Activated effector memory CD4-positive, alpha-beta T cell treated with Interleukin-2 at 50 U/mL for 16 hours (primary cell): ENCODE results near the gene CEBPG.

ENCODE experiments used
- DNase-seq: peaks from one replicate; pipeline ENCODE4 v3.0.0-alpha.2; 2020

CEBPG gene

DNA sequence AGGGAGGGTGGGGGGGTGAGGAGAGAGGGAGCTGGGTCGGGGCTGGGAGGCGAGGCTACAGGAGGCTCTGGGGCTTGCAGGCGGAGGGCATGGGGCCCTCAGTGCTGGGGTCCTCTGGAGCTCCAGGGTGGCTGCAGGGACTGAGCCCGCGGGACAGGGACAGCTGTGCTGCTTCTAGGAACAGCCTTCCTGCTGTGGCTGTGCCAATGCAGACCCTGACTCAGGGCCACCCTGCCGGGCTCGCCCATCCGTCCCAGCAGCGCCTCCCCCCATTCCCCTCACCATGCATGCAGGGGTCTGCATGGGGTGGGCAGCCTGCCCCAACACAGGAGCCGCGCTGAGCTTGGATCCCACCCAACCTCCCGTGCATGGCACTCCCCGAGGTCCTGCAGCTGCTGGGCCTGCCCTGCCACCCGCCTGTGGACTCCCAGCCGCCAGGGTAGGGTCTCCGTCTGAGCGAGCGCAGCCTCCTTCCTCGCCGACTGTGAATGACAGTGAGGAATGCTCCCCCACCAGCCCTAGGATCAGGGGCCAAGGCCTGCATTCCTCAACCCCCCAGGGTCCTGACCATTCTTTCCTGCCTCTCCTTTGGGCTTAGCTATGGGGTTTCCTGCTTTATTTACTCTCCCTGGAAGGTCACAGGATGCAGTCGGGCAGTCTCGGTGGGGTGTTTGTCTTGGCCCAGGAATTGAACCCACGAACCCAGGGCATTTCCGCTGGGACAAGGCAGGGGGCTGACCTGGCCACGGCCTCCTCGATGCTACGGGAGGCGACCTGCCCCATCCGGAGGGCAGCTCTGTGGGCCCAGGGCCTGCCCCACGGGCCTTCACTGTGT lies 23.4 kb downstream of the CEBPG start:
- no peak for DNase-seq

DNA sequence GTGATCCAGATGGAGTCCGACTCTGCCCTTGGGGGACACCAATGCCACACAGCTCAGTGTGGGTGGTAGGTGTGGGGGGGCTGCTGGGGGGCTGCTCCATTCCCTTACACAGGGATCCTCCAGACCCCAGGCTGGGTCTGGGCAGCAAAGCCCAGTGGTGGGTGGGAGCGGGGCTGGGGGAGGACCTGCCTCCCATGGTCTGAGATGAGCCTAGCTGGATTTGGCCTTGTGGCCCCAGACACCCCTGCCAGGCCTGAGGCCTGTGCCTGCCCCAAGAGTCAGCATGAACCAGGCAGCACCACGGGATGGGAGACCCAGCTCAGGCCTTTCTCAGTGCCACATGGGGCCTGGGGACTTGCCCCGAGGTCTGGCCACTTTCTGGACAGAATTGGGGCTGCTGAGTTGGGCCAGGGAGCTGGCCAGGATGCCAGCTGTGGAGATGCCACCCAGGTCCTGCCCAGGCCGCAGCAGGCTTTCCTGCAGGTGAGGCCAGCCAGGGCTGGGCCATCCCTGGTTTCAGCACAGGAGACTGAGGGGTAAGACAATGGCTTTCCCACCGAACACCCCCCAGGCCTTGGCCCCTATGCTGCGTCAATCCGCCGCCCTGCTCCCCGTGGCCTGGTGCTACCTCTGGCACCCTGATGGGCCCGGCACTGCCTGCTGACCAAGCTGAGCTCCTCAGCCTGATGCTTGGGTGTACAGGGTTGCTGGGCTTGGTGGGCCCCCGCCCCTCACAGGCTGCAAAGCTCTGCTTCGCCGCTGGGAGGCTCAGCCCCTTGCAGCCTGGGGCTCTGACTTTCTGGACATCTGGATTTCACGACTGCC lies 24.2 kb downstream of the CEBPG start:
- DNase-seq = no peak

DNA sequence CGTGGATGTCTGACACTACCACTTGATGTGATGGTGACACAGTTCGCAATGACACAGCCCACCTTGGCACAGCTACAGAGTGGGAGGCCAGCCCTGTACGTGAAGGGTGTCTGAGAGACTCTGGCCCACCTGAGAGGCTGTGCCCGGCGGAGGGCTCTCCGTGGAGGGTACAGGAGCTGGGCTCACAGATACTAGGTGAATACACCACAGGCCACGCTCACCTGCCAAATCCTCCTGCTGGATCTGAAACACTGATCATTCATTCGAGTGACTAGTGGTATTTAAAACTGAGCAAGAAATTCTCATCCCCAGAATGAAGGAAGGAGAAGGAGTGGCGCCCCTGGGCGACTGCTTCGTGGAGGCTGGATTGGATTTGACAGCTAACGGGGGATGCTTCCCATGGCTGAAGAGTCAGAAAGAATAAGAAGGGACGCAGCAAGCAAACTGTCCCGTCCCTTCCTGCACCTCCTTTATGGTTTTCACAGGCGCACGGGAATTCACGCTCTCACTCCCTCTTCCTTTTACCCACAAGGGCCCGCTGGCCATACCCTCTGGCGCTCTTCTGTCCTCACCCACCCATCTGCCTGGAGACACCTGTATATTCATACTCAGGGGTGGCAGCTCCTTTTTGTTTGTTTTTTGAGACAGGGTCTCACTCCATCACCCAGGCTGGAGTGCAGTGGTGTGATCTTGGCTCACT lies 25.0 kb downstream of the CEBPG start:
- no peak for DNase-seq

DNA sequence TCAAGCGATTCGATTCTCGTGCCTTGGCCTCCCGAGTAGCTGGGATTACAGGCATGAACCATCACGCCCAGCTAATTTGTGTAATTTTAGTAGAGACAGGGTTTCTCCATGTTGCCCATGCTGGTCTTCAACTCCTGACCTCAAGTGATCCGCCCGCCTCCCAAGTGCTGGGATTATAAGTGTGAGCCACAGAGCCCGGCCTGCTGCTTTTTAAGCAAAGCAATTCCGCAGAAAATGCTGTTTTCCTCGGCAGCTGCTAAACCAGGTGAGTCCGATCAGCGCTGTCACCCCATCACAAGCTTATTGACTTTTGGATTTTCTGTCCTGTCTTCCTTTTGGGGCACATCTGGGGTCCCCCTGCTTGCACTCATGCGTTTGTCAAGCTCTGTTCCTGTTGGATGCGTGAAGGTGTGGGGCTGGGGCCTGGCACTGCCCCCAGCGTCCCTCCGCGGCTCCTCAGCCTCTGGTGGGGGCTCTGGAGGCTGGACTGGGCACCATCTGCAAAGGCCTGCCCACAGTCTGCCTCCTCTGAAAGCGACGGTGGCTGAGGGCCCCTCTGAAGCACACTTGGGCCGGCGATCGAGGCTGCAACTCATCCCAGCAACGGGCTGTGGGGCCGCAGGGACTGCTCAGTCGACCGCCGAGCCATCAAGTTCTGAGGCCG lies 25.7 kb downstream of the CEBPG start:
- DNase-seq = no peak

DNA sequence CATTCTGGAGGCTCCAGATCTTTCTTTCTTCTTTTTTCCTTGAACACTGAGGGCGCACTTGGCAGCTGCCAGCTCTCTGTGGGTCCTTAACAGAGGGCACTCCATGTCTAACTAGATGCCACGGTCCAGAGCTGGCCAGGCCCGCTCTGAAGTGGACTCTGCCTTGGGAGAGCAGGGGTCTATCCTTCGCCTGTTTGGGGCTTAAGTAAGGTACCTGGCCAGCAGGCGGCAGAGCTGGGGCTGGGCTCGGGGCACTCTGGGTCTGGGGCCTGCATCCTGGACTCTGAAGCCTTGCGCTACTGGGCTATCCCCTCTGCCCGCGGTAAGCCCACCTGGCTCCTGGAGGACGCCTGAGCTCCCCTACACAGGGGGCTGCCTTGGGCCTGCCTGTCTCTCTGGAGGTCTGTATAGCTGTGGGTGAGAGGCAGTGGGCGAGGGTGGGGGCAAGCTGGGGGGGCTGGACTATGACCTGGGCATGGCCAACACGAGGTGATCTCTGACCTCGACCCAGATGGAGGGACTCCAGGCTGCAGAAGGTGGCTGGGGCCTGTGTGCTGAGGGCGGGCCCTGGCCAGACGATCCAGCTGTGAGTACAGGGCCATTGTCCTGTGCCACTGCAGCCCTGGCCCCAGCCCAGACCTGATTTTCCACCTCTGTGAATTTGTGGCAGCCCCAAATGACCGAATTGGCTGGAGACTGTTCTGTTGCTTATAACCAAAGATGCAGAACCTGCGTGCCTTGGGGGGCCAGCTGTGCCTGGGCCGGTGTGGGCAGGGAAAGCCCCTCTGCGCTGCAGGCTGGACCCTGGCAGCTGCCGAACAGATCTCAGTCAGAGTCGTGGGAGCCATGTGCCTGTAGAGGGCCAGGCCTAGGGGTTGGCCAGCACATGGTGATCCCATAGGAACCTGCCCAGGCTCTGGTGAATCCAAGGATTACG lies 26.5 kb downstream of the CEBPG start:
- DNase-seq = no peak

DNA sequence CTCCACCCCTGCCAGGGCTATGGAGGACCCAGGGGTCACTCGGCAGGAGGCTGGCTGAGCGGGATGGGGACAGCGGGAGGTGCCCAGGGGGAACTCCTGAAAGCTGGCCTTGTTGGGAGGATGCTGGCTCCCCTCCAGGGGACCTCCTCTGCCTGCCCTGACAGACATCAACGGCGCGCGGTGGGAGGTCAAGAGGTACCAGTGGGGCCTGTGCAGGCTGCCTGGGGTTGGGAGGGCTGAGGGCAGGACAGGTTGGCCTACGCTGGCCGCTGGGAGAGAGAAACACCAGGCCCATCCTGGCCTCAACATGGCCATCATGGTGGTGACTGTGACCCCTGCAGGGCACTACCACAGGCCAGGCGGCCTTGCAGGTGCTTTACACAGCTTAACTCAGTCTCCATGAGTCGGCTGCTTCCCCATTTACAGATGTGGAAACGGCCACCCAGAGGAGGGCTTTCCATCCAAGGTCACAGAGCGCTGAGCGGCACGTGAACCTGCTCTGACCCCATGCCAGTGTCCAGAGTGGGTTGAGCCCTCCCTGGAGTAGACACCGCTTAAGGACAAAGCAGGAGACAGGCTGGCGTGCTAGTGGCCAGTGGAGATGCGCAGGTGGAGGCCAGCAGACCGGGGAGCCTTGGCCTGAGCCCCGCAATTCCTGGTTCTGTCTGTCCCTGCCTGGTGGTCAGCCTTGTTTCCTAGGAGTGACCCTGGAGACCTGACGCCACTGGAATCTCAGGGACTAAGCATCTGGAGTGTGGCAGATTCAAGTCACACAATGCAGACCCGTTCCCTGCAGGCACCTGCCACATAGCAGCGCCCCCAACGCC lies 27.6 kb downstream of the CEBPG start:
- no peak for DNase-seq

DNA sequence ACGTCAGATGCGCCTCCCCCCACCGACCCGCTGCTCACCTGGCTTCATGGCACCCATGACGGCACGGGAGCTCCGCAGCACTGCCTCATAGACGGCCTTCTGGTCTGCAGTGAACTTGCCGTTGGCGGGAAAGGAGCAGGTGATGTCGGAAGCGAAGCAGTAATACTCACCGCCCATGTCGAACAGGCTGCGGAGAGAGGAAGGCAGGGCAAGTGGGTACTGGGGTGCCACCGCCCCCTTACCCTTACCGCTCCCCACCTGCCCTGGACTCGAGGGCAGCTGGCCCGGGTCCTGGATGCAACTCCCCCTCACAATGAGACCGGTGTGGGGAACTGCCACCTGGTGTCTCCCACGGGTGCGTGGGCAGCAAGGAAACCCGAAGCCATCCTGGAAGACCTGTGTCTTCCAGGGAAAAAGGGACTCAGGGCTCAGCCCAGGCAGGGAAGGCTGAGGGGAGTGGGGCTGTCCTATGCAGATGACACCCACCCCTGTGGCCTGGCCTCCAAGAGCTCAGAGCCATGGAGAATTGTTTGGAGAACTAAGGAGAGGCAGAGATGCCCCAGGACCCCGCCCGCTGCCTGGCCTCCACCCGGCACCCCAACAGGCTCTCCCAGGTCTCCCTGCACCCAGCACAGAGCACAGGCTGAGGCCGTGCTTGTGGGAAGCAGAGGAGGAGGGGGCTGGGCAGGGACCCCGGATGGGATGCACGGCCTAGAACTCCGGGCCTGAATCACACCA lies 28.3 kb downstream of the CEBPG start:
- no peak for DNase-seq

DNA sequence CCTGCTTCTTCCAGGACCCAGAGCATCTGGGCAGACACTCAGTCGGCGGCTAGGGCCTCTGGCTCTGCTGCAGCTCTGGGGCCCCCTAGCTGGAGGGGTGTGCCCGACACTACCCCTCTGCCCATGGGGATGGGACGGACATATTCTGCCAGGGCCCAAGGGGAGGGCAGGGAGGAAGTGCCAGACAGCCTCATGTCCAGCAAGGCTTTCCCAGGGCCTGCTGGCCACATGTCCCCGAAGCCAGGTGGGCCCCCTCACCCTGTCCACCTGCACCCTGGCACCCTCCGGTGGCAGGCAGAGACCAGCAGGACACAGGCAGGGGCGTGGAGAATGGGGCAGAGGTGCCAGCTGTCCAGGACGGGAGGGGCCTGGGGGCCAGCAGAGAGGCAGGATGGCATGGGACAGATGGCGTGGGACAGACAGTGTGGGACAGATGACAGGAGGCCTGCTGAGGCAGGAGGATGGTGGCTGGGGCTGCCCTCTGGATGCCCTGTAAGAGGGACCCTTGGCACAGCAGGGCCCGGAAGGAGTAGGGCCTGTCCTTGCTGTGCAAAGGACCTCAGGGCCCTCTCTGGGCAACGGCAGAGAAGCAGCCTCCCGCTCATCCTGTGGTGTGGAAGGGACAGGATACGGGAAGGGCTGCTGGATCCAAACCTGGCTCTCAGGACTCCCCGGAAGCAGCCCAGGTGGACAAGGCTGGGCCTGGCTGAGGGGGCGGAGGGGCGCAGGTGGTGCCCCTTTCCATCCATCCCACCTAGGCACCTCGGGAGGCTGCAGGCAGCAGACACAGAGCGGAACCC lies 29.1 kb downstream of the CEBPG start:
- no peak for DNase-seq

DNA sequence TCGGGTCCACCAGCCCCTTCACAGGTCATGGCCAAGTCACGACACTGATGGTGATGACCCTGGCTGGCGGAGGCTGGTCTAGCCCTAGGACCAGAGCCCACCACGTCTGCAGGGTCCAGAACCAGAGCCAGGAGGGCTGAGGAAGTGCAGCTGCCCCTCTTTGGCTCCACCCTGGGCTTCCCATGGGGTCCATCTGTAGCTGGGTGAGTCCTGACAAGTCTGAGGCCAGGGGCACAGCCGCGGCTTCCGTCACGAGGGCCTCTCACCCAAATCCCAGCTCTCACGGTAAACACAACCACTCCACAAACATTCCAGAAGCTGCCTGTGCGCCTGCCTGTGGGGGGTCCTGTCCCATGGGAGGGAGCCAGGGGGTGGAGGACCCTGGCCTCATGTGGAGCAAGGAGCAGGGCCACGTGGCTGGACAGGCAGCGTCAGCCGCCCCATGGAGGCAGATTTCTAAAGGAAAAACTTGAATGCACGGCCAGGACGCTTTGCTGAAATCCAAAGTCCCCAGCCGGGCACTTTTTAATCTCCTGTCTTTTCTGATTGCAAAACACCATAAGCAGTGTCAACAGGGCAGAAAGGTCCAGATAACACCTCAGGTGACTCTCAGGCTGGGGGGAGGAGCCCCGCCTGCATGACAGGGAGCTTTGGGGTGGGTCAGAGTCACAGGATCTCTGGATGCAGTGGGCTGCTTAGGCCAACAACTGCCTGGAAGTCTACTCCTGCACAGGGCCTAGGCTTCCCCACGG lies 29.9 kb downstream of the CEBPG start:
- DNase-seq = no peak

DNA sequence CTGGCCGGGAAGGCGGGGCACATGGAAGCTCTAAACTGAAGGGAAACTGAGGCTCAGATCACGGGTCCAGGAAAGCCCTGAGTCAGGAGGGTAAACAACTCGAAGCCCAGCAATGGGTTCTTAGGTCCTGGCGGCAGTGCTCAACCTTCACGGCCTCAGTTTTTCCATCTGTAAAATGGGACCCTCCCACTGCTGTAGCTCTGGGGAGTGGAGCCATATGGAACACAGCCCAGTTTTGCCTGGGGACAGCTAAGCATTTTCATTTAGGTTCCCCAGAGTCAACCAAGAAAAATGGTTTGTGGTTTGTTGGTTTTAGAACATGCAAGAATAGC lies 30.4 kb downstream of the CEBPG start:
- no peak for DNase-seq

DNA sequence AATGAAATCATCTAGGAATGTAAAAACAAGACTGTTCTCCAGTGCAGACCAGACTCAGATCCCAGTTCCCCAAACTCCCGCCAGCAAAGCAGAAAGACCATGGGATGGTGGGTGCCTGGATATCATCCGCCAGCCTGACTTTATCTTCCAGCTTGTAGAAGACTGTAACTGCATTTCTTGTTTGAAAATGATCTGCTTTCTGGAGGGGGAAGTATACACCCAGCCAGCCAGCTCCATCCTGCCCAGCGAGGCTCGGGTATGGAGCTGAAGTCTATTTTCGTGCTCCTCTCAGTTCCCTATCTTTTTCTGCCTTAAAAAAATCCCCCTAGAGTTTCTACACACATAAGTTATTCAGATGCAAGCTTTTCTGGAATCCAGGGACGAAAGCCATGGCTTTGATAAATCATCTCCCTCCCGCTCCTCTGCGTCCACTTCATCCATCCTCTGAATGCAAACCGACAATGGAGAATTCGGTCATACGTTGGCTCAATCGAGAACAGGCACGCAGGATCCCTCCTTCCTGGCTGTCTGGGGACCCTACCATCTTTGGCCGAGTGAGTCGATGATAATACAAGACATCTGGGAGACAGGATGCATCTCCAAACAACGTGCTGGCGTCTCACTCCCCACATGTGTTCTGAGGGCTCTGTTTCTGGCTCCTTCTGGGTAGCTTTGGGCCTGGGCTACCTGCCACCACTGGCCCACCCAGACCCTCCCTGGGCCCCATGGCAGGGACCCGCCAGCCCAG lies 31.2 kb downstream of the CEBPG start:
- no peak for DNase-seq

DNA sequence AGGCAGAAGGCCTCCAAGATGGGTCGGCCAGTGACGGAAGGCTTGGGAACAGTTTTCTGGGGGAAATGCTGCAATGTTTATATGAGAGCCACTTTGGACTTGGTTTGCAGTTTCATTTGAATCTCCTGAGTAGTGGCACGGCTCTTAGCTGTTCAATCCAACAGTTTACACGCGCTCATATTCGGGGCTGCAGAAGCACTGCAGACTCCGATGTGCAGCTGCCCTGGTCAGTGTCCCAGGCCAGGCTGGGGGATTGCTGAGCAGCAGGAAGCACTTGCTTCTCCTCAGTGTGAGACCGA lies 31.7 kb downstream of the CEBPG start:
- DNase-seq = no peak

DNA sequence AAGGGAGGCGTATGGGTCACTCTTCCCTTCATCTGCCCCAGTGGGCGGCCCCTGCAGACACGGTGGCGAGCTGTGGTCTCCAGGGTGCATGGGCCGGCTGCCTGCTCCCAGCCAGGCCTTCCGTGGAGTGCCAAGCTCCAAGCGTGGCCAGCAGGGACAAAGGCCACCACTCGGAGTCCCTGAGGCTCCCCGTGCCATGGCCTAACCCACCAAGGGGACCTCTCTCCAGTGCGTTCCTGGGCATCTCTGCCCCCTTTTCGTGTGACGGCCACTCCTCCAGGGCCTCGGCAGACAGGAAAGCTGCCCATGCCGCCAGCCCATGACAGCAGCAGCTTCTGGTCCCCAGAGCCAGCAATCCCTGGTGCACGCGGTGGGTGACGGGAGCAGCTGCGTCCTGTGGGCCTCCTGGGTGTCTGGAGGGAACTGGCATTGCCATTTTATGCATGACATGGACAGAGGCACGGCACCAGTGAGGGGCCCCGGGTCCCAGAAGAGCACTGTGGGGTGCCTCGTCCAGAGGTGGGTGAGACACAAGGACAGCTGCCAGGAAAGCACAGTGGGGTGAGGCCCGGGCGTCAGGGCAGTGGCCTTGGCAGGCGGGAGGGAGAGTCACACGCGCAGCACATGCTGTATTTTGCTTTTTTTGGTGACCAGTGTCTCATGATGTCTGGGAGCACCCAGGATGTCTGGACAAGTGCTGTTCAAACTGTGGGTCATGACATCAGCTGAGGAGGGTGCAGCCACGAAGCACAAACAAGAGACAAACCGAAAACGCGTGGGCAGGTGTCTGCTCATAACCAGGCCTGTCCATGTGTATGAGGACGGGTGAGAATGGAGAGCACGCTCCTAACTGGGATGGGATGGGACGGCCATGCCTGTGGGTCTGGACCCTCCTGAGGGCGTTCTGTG lies 32.3 kb downstream of the CEBPG start:
- DNase-seq = no peak

DNA sequence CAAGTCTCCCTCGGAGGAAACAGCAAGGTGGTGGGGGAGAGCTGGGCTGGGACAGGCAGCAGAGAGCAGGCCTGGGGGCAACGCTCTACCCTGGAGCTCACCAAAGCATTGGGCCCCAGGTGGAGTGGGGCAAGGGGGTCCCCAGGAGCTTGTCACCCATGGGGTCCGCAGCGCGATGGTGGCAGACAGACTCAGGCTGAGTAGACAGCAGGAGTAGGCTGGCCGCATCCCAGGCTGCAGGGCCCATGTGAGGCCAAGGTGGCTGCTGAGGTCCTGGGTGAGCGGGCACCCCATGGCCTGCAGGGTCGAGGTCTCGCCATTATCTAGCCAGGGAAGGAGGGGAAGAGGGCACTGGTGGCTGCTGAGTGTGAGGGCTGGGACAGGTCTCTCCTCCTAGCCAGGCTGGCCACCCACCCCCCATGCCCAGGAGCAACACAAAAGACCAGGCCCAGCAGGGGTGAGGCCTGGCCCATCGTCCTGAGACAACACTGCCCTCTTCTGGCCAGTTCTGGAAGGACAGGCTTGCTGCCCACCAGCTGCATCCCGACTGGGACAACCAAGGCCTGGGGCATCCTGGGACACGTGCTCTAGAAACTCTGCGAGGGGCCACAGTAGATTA lies 33.1 kb downstream of the CEBPG start:
- DNase-seq = peak; percentile 56

DNA sequence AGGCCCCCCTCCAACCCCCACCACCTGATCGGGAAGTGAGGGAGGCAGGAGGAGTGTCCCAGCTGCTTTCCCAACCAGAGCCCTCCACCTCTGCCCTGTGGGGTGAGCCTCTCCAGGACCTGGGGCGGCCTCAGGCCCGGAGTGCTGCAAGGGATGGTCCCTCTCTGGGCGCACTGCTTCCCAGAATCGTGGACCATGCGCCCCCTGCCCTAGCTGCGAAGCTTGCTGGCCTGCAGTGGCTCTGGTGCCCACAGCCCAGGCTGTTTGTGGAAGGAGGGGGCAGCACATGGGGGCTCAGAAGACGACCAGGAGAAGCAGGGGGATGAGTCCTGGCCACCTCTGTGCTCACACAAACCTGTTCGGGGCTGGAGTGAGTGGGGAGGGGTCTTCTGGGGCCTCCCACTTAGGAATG lies 33.6 kb downstream of the CEBPG start:
- no peak for DNase-seq

DNA sequence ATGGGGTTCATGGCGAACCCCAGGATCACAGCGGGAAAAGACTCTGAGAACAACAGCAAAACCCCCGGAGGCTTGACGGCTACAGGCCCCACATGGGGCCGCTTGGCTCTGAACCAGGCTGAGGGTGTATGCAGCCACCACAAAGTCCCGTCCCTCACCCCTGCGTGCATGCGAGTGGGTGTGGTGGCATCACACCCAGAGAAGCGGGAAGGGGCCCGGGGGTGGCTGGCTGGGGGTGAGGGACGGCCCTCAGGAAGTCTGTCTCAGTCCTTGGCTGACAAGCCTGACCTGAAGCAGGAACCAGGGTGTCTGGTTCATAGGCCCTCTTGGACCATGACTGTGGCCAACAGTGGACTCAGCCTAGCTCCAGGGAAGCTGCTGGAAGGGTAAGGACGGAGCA lies 34.2 kb downstream of the CEBPG start:
- no peak for DNase-seq

DNA sequence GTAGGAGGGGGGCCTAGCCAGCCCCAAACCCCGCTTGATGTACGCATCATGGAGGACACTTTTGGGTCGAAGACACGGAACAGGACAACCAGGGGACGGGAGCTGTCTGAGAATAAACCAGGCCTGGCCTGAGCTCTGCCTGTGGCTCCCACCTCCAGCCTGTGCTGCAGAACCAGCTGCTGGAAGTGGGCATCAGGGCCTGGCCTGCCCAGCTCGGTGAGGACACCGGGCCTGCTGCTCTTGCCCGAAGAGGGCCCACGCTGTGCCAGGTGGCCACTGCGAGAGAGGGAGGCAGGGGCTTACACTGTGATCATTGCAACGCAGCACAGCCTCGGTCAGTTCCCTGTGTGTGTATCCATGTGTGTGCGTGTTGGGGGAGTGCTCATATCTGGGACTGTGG lies 34.6 kb downstream of the CEBPG start:
- DNase-seq = no peak
